ENCODE results near the gene TMPO. TPM values are rescaled to one million over a fixed set of nuclear protein-coding genes. Genes with fewer than 3 reads are reported as not detected.
"Not testable (repeated sequence)": the region's sequence is repeated elsewhere in the genome, so short reads cannot be mapped to it uniquely, and the experiment has no call there.

The TMPO gene
- total RNA-seq, 1 donor from 2014 or later: 65.8 TPM

GRCh38 chr12:98543701-98544100, 28.3 kb downstream of the TMPO start:
- no peaks in the 10 kb centered on the region for H3K4me1 ChIP-seq (ENCODE audit: control insufficient read depth in 3 of 3, insufficient read depth in 3 of 3, low read length in 3 of 3)
- no peak overlapping the region for H3K9ac ChIP-seq (ENCODE audit: low read depth in 1 of 3, low read length in 3 of 3)
- H3K36me3 ChIP-seq (ENCODE audit: control insufficient read depth in 3 of 3, insufficient read depth in 3 of 3, low read length in 3 of 3): peaks cover 0 to 15% (median 7%) of the 10 kb centered on the region in 3 donors
- H3K27me3 ChIP-seq (ENCODE audit: control insufficient read depth in 3 of 3, insufficient read depth in 3 of 3, low read length in 3 of 3): no peaks in the 10 kb centered on the region
- no peaks in the 10 kb centered on the region for H3K9me3 ChIP-seq (ENCODE audit: control insufficient read depth in 3 of 3, low read length in 3 of 3)
- no peak overlapping the region for H3K4me3 ChIP-seq (ENCODE audit: low read length in 3 of 3)
- H3K27ac ChIP-seq (ENCODE audit: low read depth, low read length): no peak overlapping the region

GRCh38 chr12:98544751-98545150, 29.4 kb downstream of the TMPO start:
- no peak overlapping the region for H3K9ac ChIP-seq (ENCODE audit: low read depth in 1 of 3, low read length in 3 of 3)
- no peaks in the 10 kb centered on the region for H3K27me3 ChIP-seq (ENCODE audit: control insufficient read depth in 3 of 3, insufficient read depth in 3 of 3, low read length in 3 of 3)
- H3K9me3 ChIP-seq (ENCODE audit: control insufficient read depth in 3 of 3, low read length in 3 of 3): no peaks in the 10 kb centered on the region
- peaks cover 0 to 15% (median 8%) of the 10 kb centered on the region in 3 donors for H3K36me3 ChIP-seq (ENCODE audit: control insufficient read depth in 3 of 3, insufficient read depth in 3 of 3, low read length in 3 of 3)
- no peak overlapping the region for H3K27ac ChIP-seq (ENCODE audit: low read depth, low read length)
- no peaks in the 10 kb centered on the region for H3K4me1 ChIP-seq (ENCODE audit: control insufficient read depth in 3 of 3, insufficient read depth in 3 of 3, low read length in 3 of 3)
- H3K4me3 ChIP-seq (ENCODE audit: low read length in 3 of 3): no peak overlapping the region

GRCh38 chr12:98549371-98550110, 34.2 kb downstream of the TMPO start:
- Histone ChIP-seq H3K27ac (ENCODE audit: low read depth, low read length) (no peak overlapping the region), H3K27me3 (ENCODE audit: control insufficient read depth in 3 of 3, insufficient read depth in 3 of 3, low read length in 3 of 3) (no peaks in the 10 kb centered on the region), H3K4me3 (ENCODE audit: low read length in 3 of 3) (no peak overlapping the region), H3K9ac (ENCODE audit: low read depth in 1 of 3, low read length in 3 of 3) (no peak overlapping the region), H3K36me3 (ENCODE audit: control insufficient read depth in 3 of 3, insufficient read depth in 3 of 3, low read length in 3 of 3) (peaks cover 0 to 19% (median 13%) of the 10 kb centered on the region in 3 donors), H3K9me3 (ENCODE audit: control insufficient read depth in 3 of 3, low read length in 3 of 3) (no peaks in the 10 kb centered on the region), H3K4me1 (ENCODE audit: control insufficient read depth in 3 of 3, insufficient read depth in 3 of 3, low read length in 3 of 3) (no peaks in the 10 kb centered on the region)

GRCh38 chr12:98551787-98552186, 36.4 kb downstream of the TMPO start:
- H3K4me3 ChIP-seq (ENCODE audit: low read length in 3 of 3): no peak overlapping the region
- no peaks in the 10 kb centered on the region for H3K27me3 ChIP-seq (ENCODE audit: control insufficient read depth in 3 of 3, insufficient read depth in 3 of 3, low read length in 3 of 3)
- no peaks in the 10 kb centered on the region for H3K9me3 ChIP-seq (ENCODE audit: control insufficient read depth in 3 of 3, low read length in 3 of 3)
- peaks cover 0 to 16% (median 10%) of the 10 kb centered on the region in 3 donors for H3K36me3 ChIP-seq (ENCODE audit: control insufficient read depth in 3 of 3, insufficient read depth in 3 of 3, low read length in 3 of 3)
- no peak overlapping the region for H3K27ac ChIP-seq (ENCODE audit: low read depth, low read length)
- no peak overlapping the region for H3K9ac ChIP-seq (ENCODE audit: low read depth in 1 of 3, low read length in 3 of 3)
- H3K4me1 ChIP-seq (ENCODE audit: control insufficient read depth in 3 of 3, insufficient read depth in 3 of 3, low read length in 3 of 3): no peaks in the 10 kb centered on the region

- not testable (repeated sequence) for H3K36me3 ChIP-seq (ENCODE audit: control insufficient read depth in 3 of 3, insufficient read depth in 3 of 3, low read length in 3 of 3); H3K27me3 ChIP-seq (ENCODE audit: control insufficient read depth in 3 of 3, insufficient read depth in 3 of 3, low read length in 3 of 3); H3K9me3 ChIP-seq (ENCODE audit: control insufficient read depth in 3 of 3, low read length in 3 of 3); H3K4me3 ChIP-seq (ENCODE audit: low read length in 3 of 3); H3K4me1 ChIP-seq (ENCODE audit: control insufficient read depth in 3 of 3, insufficient read depth in 3 of 3, low read length in 3 of 3); H3K27ac ChIP-seq (ENCODE audit: low read depth, low read length); H3K9ac ChIP-seq (ENCODE audit: low read depth in 1 of 3, low read length in 3 of 3)
Observed at GRCh38 chr12:98558097-98558496, 42.7 kb downstream of the TMPO start.

GRCh38 chr12:98559666-98560065, 44.3 kb downstream of the TMPO start:
- Histone ChIP-seq H3K27ac (ENCODE audit: low read depth, low read length) (no peak overlapping the region), H3K9me3 (ENCODE audit: control insufficient read depth in 3 of 3, low read length in 3 of 3) (no peaks in the 10 kb centered on the region), H3K9ac (ENCODE audit: low read depth in 1 of 3, low read length in 3 of 3) (no peak overlapping the region), H3K27me3 (ENCODE audit: control insufficient read depth in 3 of 3, insufficient read depth in 3 of 3, low read length in 3 of 3) (no peaks in the 10 kb centered on the region), H3K4me3 (ENCODE audit: low read length in 3 of 3) (no peak overlapping the region), H3K36me3 (ENCODE audit: control insufficient read depth in 3 of 3, insufficient read depth in 3 of 3, low read length in 3 of 3) (no peaks in the 10 kb centered on the region), H3K4me1 (ENCODE audit: control insufficient read depth in 3 of 3, insufficient read depth in 3 of 3, low read length in 3 of 3) (no peaks in the 10 kb centered on the region)

GRCh38 chr12:98561846-98562245, 46.5 kb downstream of the TMPO start:
- Histone ChIP-seq H3K36me3 (ENCODE audit: control insufficient read depth in 3 of 3, insufficient read depth in 3 of 3, low read length in 3 of 3) (no peaks in the 10 kb centered on the region), H3K27me3 (ENCODE audit: control insufficient read depth in 3 of 3, insufficient read depth in 3 of 3, low read length in 3 of 3) (no peaks in the 10 kb centered on the region), H3K4me1 (ENCODE audit: control insufficient read depth in 3 of 3, insufficient read depth in 3 of 3, low read length in 3 of 3) (no peaks in the 10 kb centered on the region), H3K4me3 (ENCODE audit: low read length in 3 of 3) (no peak overlapping the region), H3K27ac (ENCODE audit: low read depth, low read length) (no peak overlapping the region), H3K9me3 (ENCODE audit: control insufficient read depth in 3 of 3, low read length in 3 of 3) (no peaks in the 10 kb centered on the region), H3K9ac (ENCODE audit: low read depth in 1 of 3, low read length in 3 of 3) (no peak overlapping the region)

GRCh38 chr12:98572010-98572409, 56.6 kb downstream of the TMPO start:
- Histone ChIP-seq H3K27ac (ENCODE audit: low read depth, low read length) (no peak overlapping the region), H3K9ac (ENCODE audit: low read depth in 1 of 3, low read length in 3 of 3) (no peak overlapping the region), H3K4me3 (ENCODE audit: low read length in 3 of 3) (no peak overlapping the region)

GRCh38 chr12:98574110-98574509, 58.7 kb downstream of the TMPO start:
- no peaks in the 10 kb centered on the region for H3K27me3 ChIP-seq (ENCODE audit: control insufficient read depth in 3 of 3, insufficient read depth in 3 of 3, low read length in 3 of 3)
- no peak overlapping the region for H3K9ac ChIP-seq (ENCODE audit: low read depth in 1 of 3, low read length in 3 of 3)
- H3K4me3 ChIP-seq (ENCODE audit: low read length in 3 of 3): no peak overlapping the region
- H3K4me1 ChIP-seq (ENCODE audit: control insufficient read depth in 3 of 3, insufficient read depth in 3 of 3, low read length in 3 of 3): no peaks in the 10 kb centered on the region
- H3K36me3 ChIP-seq (ENCODE audit: control insufficient read depth in 3 of 3, insufficient read depth in 3 of 3, low read length in 3 of 3): no peaks in the 10 kb centered on the region
- H3K27ac ChIP-seq (ENCODE audit: low read depth, low read length): no peak overlapping the region
- H3K9me3 ChIP-seq (ENCODE audit: control insufficient read depth in 3 of 3, low read length in 3 of 3): no peaks in the 10 kb centered on the region

More at GRCh38 chr12:98572010-98572409, 56.6 kb downstream of the TMPO start:
- Histone ChIP-seq H3K36me3 (ENCODE audit: control insufficient read depth in 3 of 3, insufficient read depth in 3 of 3, low read length in 3 of 3) (no peaks in the 10 kb centered on the region), H3K27me3 (ENCODE audit: control insufficient read depth in 3 of 3, insufficient read depth in 3 of 3, low read length in 3 of 3) (no peaks in the 10 kb centered on the region), H3K4me1 (ENCODE audit: control insufficient read depth in 3 of 3, insufficient read depth in 3 of 3, low read length in 3 of 3) (no peaks in the 10 kb centered on the region), H3K9me3 (ENCODE audit: control insufficient read depth in 3 of 3, low read length in 3 of 3) (no peaks in the 10 kb centered on the region)

GRCh38 chr12:98575013-98575412, 59.6 kb downstream of the TMPO start:
- H3K36me3 ChIP-seq (ENCODE audit: control insufficient read depth in 3 of 3, insufficient read depth in 3 of 3, low read length in 3 of 3): no peaks in the 10 kb centered on the region
- H3K9me3 ChIP-seq (ENCODE audit: control insufficient read depth in 3 of 3, low read length in 3 of 3): no peaks in the 10 kb centered on the region
- H3K9ac ChIP-seq (ENCODE audit: low read depth in 1 of 3, low read length in 3 of 3): no peak overlapping the region
- H3K27me3 ChIP-seq (ENCODE audit: control insufficient read depth in 3 of 3, insufficient read depth in 3 of 3, low read length in 3 of 3): no peaks in the 10 kb centered on the region
- no peak overlapping the region for H3K27ac ChIP-seq (ENCODE audit: low read depth, low read length)
- H3K4me1 ChIP-seq (ENCODE audit: control insufficient read depth in 3 of 3, insufficient read depth in 3 of 3, low read length in 3 of 3): no peaks in the 10 kb centered on the region
- H3K4me3 ChIP-seq (ENCODE audit: low read length in 3 of 3): no peak overlapping the region

Data from skeletal muscle tissue (tissue), 4 donors.